ENCODE results near the gene LRBA.

GRCh38 chr4:150253416-150253815 lies 761.7 kb downstream of the LRBA start:
- TF ChIP-seq CTCF (IDR thresholded peaks at IDR 0.05) (no peak), POLR2A (IDR thresholded peaks at IDR 0.05) (no peak), POLR2AphosphoS5 (IDR thresholded peaks at IDR 0.05; ENCODE audit: insufficient read depth in 1 of 2, low read depth in 1 of 2) (no peak)
